ENCODE results near the gene KXD1.
"Not testable (repeated sequence)": the region's sequence is repeated elsewhere in the genome, so short reads cannot be mapped to it uniquely, and the experiment has no call there.

KXD1 gene

GRCh38 chr19:18522124-18522861 lies 35.4 kb upstream of the KXD1 start:
- DNase-seq (ENCODE audit: low read depth, low spot score), result peak; percentile 100
- in situ Hi-C loops (cut with HindIII; ENCODE audit: low sequenced_read_pairs), result no loop called here
- no peak overlapping the region for H3K4me3 ChIP-seq (ENCODE audit: low read depth, low read length)
- peak; percentile 14 for TF ChIP-seq CTCF (IDR thresholded peaks at IDR 0.05; ENCODE audit: low read depth, low read length)

- in situ Hi-C loops (cut with HindIII; ENCODE audit: low sequenced_read_pairs); H3K4me3 ChIP-seq (ENCODE audit: low read depth, low read length); DNase-seq (ENCODE audit: low read depth, low spot score): not testable (repeated sequence)
Observed at GRCh38 chr19:18522862-18523440, 34.7 kb upstream of the KXD1 start.

GRCh38 chr19:18523841-18524240 lies 33.8 kb upstream of the KXD1 start:
- in situ Hi-C loops (cut with HindIII; ENCODE audit: low sequenced_read_pairs), result no loop called here
- no peak for TF ChIP-seq CTCF (IDR thresholded peaks at IDR 0.05; ENCODE audit: low read depth, low read length)
- no peak overlapping the region for H3K4me3 ChIP-seq (ENCODE audit: low read depth, low read length)
- no peak for DNase-seq (ENCODE audit: low read depth, low spot score)

- no peak overlapping the region for H3K4me3 ChIP-seq (ENCODE audit: low read depth, low read length)
- no peak for TF ChIP-seq CTCF (IDR thresholded peaks at IDR 0.05; ENCODE audit: low read depth, low read length)
- in situ Hi-C loops (cut with HindIII; ENCODE audit: low sequenced_read_pairs), result no loop called here
- DNase-seq (ENCODE audit: low read depth, low spot score), result no peak
Observed at GRCh38 chr19:18526316-18526715, 31.4 kb upstream of the KXD1 start.

GRCh38 chr19:18529782-18530181 lies 27.9 kb upstream of the KXD1 start:
- in situ Hi-C loops (cut with HindIII; ENCODE audit: low sequenced_read_pairs), result no loop called here
- no peak for DNase-seq (ENCODE audit: low read depth, low spot score)
- TF ChIP-seq CTCF (IDR thresholded peaks at IDR 0.05; ENCODE audit: low read depth, low read length), result no peak
- no peak overlapping the region for H3K4me3 ChIP-seq (ENCODE audit: low read depth, low read length)

- TF ChIP-seq CTCF (IDR thresholded peaks at IDR 0.05; ENCODE audit: low read depth, low read length), result no peak
- H3K4me3 ChIP-seq (ENCODE audit: low read depth, low read length), result no peak overlapping the region
- in situ Hi-C loops (cut with HindIII; ENCODE audit: low sequenced_read_pairs), result no loop called here
- DNase-seq (ENCODE audit: low read depth, low spot score), result no peak
Observed at GRCh38 chr19:18531485-18531884, 26.2 kb upstream of the KXD1 start.

- DNase-seq (ENCODE audit: low read depth, low spot score), result no peak
- in situ Hi-C loops (cut with HindIII; ENCODE audit: low sequenced_read_pairs), result no loop called here
- H3K4me3 ChIP-seq (ENCODE audit: low read depth, low read length), result no peak overlapping the region
- TF ChIP-seq CTCF (IDR thresholded peaks at IDR 0.05; ENCODE audit: low read depth, low read length), result no peak
Observed at GRCh38 chr19:18532168-18532890, 25.3 kb upstream of the KXD1 start.

All from astrocyte of the spinal cord (primary cell).